Midbrain (tissue), 1 donor: Measurements from ENCODE around the gene NTN1.
"Not testable (repeated sequence)": the region's sequence is repeated elsewhere in the genome, so short reads cannot be mapped to it uniquely, and the experiment has no call there.

Source experiments
- DNase-seq: peaks from one replicate; lab custom pipeline; 2025; lab: John Stamatoyannopoulos, UW

NTN1 gene

DNA sequence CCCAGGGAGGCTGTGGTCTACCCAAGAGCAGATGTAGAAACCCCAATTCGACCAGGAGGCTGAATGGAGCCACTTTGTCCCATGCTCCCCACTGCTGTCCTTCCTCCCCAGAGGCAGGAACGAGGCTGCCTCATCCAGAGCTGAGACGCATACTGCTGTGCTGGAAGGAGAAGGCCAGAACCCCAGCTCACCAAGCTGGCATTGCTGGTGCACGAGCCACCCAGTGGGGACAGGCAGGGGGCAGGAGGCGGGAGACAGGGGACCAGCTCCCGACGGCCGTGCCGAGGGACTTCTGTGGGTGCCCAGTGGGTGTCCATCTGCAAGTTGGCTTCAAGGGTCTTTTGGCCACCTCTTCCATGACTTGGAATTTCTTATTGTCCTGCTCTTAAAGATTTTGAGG, 66.6 kb downstream of the NTN1 start:
- DNase-seq: no peak

DNA sequence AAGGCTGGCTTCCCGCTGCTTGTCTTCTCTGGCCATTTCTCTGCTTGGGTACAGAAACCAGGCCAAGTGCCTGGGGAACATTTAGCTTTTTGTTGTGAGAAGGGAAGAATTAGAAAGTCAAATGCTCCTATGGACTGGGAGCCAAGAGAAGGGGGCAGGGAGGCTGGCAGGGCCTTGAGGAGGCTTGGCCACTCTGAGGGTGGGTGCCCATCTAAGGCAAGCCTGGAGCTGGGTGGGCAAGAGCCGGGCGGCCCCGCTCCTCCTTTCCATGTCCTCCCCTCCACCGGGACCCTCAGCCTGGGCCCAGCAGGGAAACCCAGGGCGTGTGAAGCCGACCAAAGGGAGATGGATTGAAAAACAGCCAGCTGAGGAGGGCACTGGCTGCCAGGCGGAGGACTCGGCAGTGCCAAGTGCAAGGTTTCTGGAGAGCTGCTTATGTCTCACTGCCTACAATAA, 69.4 kb downstream of the NTN1 start:
- peak; percentile 52 for DNase-seq

DNA sequence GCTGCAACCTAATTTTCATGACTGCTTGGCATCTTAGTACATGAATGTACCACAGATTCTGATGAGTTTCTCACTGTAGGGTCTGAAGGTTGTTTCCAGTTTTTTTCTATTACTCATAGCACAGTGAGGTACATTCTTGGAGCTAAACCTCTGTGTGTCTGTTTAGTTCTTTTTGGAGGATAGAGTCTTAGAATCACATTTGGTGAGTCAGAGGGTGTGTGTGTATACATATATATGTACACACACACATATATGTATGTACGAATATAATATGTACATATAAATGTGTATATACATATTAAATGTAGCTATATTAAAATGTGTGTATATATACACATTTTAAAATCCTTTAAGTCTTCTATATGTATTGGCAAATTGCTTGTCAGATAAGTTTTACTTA, 72.9 kb downstream of the NTN1 start:
- DNase-seq: no peak

- no peak for DNase-seq
These were observed 74.1 kb downstream of the NTN1 start for GRCh38 chr17:9095390-9095789.

- DNase-seq: no peak
These were observed 77.0 kb downstream of the NTN1 start for GRCh38 chr17:9098242-9098825.

DNA sequence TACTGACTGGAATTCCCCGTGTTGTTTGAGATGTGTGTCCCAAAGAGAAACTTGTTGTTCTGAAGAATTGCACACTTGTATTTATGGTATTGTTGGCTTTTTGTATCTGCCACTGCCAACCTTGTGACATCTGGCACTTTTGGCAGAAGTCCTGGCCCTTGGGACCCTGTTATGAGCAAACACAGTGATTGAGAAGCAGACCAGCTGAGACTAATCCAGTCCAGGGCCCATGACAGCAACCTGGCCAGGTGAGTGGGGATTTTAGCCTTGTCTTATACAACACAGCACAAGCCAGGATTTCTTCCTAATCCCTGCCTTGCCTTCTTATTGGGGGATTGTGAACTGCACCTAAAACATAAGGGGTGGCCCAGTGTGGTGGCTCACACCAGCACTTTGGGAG, 80.0 kb downstream of the NTN1 start:
- no peak for DNase-seq

- not testable (repeated sequence) for DNase-seq
These were observed 81.9 kb downstream of the NTN1 start for GRCh38 chr17:9103193-9103592.

GRCh38 chr17:9104370-9105041, 83.2 kb downstream of the NTN1 start:
- no peak for DNase-seq

- no peak for DNase-seq
These were observed 84.0 kb downstream of the NTN1 start for GRCh38 chr17:9105068-9105868.

GRCh38 chr17:9106278-9106677, 85.0 kb downstream of the NTN1 start:
- DNase-seq: not testable (repeated sequence)

- no peak for DNase-seq
These were observed 86.2 kb downstream of the NTN1 start for GRCh38 chr17:9107527-9107926.

DNA sequence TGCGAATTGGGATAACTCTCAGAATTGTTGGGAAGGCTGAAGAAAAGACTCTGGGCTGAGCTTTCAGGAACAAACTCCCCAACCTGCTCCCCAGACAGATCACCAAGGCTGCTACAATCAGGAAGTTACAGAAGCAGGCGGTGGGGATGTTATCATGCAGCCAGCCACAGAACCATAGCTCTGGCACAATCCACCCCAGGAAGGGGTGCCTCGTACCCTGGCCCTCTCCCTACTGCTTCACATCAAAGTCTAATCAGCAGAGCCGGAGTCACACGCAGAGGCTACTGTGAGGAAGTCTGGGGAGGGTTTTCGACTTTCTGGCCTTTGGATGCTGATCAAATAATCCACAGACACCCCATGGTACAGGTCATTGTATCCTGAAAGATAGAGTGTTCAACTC, 86.8 kb downstream of the NTN1 start:
- DNase-seq: no peak

DNA sequence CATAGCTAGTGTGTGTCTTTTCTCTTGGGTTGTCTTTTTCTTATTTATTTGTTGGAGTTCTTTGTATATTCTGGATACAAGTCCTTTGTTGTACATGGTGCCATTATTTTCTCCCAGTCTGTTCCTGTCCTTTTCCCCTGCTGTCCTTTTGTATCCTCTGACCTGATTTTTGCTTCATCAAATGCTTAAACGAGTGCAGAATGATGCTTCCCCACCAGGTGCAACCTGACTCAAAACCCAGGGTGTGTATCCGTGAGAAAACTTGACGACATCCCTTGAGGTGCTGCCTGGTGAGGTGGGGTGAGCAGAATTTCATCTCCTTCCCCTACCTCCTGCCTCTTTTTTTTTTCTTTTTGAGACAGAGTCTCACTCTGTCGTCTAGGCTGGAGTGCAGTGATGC, 88.6 kb downstream of the NTN1 start:
- DNase-seq: no peak

DNA sequence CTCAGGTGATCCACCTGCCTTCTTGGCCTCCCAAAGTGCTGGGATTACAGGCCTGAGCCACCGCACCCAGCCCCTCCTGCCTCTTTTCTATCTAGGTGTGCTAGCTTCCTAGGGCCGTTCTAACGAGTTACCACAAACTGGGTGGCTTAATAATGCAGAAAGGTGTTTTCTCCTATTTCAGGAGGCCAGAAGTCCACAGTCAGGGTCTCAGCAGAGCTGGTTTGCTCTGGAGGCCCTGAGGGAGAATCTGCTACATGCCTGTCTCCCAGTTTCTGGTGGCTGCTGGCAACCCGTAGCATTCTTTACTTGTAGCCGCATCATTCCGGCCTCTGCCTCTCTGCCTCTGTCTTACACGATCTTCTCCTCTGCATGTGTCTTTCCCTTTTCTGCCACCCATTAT, 89.2 kb downstream of the NTN1 start:
- DNase-seq: no peak

- peak; percentile 6 for DNase-seq
These were observed 94.2 kb downstream of the NTN1 start for GRCh38 chr17:9115214-9116191.

DNA sequence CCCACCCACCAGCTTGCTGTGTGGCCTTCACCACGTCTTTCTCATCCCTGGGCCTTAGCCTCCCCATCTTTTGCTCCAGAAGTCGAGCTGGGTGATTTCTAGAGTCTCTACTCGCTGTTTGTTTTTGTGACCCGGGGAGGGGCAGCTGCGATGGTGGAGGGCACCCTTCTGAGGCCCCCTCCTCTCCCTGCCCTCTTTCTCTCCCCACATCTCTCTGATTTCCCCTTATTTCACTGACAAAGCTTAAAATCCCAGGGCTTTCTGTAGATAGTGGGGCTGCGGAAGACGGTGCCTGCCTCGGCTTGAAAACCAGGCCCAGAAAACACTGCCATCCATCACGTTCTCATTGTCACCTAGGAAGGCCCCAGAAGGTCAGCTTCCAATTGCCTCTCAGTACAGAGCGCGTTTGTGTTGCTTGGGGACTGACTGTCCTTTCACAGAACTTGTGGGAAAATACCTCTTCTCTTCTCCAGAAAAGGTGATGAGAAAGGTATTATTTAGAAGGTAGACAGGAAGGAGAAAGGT, 95.1 kb downstream of the NTN1 start:
- DNase-seq: no peak

GRCh38 chr17:9116861-9117568, 95.7 kb downstream of the NTN1 start:
- DNase-seq: no peak

DNA sequence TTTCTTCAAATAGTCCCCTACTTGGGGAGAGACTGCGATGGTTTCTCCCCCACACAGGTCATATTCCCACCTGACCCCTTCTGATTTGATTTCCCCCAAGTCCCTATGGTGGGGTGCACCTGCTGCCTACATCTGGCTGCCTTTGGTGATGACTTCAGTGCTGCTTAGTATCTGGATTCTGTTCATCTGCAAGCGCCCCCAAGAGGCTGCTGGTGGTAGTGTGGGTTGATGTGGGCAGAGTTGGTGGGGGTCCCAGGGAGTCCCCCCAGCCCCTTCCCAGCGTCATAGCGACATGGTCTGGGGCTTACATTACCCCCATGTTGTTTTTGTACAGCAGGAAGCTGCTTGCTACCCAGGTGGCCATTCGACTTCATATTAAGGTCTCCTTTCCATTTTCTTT, 99.2 kb downstream of the NTN1 start:
- no peak for DNase-seq

DNA sequence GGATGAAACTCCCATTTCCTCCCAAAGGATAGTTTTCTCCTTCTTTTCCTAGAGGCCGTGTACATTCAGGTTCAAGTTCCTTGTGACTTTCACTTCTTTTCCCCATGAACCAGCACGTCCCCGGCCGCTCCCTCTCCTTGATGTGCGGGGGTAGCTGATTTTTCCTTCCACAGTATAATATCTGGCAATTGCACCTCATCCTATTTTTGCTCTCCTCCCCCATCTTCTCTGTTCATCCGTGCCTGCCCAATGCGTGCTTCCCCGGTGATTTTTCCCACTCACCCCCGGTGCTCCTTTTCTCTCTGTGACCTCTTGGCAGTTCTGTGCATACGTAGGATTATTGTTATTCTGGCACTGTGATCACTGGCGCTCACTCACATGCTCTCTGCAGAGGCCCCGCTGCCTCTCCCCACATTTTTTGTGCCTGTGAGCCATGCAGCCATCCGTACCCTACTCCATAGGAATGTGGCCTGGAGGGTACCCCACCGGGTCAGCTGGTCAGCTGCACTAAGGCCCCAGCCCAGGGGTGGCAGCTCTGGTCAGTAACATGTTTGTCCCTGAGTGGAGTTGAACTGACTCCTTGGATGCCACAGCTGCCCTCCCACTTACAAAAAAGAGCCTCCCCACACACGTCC, 100.0 kb downstream of the NTN1 start:
- no peak for DNase-seq
